HL-60 (cell line): ENCODE results near the gene SLC36A1.

Source experiments
- CTCF ChIP-seq: IDR thresholded peaks from one replicate; pipeline ENCODE4 v1.5.1; 2011; ENCODE audit warnings: low read length, control low read depth, inconsistent platforms; ENCODE audit not compliant: insufficient read depth
- GABPA ChIP-seq: IDR thresholded peaks from 2 replicates; pipeline ENCODE4 v1.6.1; 2012; ENCODE audit warnings: low read depth
- POLR2AphosphoS5 ChIP-seq: IDR thresholded peaks from 2 replicates; pipeline ENCODE4 v1.6.1; 2012; ENCODE audit warnings: low read depth
- SPI1 ChIP-seq: IDR thresholded peaks from 2 replicates; pipeline ENCODE4 v1.6.1; 2012; ENCODE audit warnings: low read depth, mild to moderate bottlenecking, borderline replicate concordance

GRCh38 chr5:151449839-151450238 lies 2.4 kb downstream of the SLC36A1 start:
- TF ChIP-seq CTCF (no peak), POLR2AphosphoS5 (no peak), SPI1 (no peak), GABPA (no peak)
